NCI-H1694 treated with DMSO at 0.1 percent for 48 hours (cell line): ENCODE data around the gene ZNF778.

Source experiments
- DNase-seq: peaks from one replicate; lab custom pipeline; 2025; lab: John Stamatoyannopoulos, UW

The ZNF778 gene

GRCh38 chr16:89277641-89278341, 60.3 kb downstream of the ZNF778 start:
- DNase-seq = no peak

GRCh38 chr16:89278441-89279240, 61.1 kb downstream of the ZNF778 start:
- no peak for DNase-seq

- DNase-seq = no peak
Observed at GRCh38 chr16:89279666-89280481, 62.4 kb downstream of the ZNF778 start.

- DNase-seq = no peak
Observed at GRCh38 chr16:89280546-89281188, 63.2 kb downstream of the ZNF778 start.

GRCh38 chr16:89281189-89281577, 63.7 kb downstream of the ZNF778 start:
- no peak for DNase-seq

GRCh38 chr16:89281829-89282228, 64.3 kb downstream of the ZNF778 start:
- no peak for DNase-seq

GRCh38 chr16:89282523-89282922, 65.0 kb downstream of the ZNF778 start:
- no peak for DNase-seq

GRCh38 chr16:89283449-89283848, 65.9 kb downstream of the ZNF778 start:
- no peak for DNase-seq

GRCh38 chr16:89285381-89285780, 67.9 kb downstream of the ZNF778 start:
- no peak for DNase-seq

- no peak for DNase-seq
Observed at GRCh38 chr16:89286096-89286495, 68.6 kb downstream of the ZNF778 start.
